ENCODE results near the gene TRAPPC12.
"Not testable (repeated sequence)": the region's sequence is repeated elsewhere in the genome, so short reads cannot be mapped to it uniquely, and the experiment has no call there.

The TRAPPC12 gene

GRCh38 chr2:3483227-3483985, 103.9 kb downstream of the TRAPPC12 start:
- DNase-seq (ENCODE audit: extremely low read depth in 1 of 2, low read depth in 1 of 2), result no peak

DNA sequence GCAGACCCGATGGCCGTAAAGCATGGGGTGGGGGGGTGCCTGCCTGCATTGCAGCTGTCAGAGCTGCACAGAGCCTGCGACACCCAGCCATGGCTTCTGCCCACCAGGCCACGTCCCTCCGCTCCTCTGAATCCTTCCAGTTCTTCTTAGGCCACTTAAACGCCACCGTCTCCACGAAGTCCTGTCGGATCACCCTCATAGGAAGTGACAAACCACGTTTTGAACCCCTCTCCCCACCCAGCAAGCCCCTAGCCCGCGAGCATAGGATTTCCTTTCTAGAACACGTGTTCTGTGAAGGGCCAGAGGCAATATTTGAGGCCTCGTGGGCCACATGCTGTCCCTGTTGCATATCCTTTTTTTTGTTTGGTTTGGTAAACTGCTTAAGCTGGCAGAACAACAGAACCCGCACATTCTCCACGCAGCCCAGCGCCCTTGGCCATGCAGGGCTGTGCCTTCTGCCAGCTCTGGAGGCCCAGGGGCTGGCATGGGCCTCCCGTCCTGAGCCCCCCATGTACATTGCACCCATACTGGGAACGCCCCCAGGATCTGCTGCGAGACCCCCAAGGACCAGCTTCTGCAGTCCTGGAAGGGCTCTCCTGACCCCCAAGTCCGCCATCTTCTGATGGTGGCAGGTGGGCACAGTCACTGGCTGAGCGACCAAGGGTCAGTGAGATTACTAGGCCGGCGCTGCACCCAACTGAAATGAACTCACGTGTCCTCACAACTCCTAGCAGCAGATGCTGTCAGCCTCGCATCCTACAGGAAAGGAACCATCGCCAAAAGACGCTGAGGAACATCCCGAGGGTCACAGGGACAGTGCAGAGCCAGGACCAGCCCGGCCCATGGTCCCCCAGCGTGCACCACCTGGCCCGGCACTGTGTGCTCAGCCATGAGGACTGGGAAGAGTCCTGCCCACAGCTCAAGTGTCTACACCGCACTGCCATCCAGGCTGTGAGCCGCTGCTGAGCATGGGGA, 104.8 kb downstream of the TRAPPC12 start:
- no peak for DNase-seq (ENCODE audit: extremely low read depth in 1 of 2, low read depth in 1 of 2)

DNA sequence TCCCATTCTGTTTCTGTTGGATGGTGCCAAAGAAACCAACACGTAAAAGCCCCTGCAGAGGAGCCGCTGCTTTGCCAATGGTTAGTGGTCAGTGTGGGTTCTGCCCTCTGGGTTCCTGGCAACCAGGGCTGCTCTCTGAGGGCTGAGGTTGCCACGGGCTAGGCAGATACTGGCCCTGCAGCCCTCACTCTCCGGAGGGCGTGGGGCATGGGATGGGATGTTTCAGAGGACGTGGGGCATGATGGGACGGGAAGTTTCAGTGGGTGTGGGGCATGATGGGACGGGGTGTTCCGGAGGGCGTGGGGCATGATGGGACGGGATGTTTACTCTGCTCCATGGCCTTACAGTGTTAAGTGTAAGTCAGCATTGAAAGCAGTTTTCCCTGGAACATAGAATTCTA, 105.7 kb downstream of the TRAPPC12 start:
- no peak for DNase-seq (ENCODE audit: extremely low read depth in 1 of 2, low read depth in 1 of 2)

- DNase-seq (ENCODE audit: extremely low read depth in 1 of 2, low read depth in 1 of 2), result no peak
Observed at GRCh38 chr2:3486047-3487027, 106.8 kb downstream of the TRAPPC12 start.

GRCh38 chr2:3487028-3487425, 107.5 kb downstream of the TRAPPC12 start:
- no peak for DNase-seq (ENCODE audit: extremely low read depth in 1 of 2, low read depth in 1 of 2)

DNA sequence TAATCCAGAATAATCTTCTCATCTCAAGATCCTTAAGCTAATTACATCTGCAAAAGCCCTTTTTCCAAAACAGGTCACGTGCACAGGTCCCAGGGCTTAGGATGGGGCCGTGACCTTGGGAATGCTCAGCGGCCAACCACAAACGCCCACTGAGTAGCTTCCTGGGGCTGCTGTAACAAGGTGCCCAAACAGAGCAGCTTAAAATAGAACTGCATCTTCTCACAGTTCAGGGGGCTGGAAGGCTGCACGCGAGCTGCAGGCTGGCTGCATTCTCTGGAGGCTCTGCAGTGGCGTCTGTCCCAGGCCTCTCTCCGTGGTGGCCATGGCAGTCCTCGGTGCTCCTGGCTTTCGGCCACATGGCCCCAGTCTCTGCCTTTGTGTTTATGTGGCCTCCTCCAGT, 107.9 kb downstream of the TRAPPC12 start:
- no peak for DNase-seq (ENCODE audit: extremely low read depth in 1 of 2, low read depth in 1 of 2)

GRCh38 chr2:3488061-3488531, 108.6 kb downstream of the TRAPPC12 start:
- DNase-seq (ENCODE audit: extremely low read depth in 1 of 2, low read depth in 1 of 2), result no peak

DNA sequence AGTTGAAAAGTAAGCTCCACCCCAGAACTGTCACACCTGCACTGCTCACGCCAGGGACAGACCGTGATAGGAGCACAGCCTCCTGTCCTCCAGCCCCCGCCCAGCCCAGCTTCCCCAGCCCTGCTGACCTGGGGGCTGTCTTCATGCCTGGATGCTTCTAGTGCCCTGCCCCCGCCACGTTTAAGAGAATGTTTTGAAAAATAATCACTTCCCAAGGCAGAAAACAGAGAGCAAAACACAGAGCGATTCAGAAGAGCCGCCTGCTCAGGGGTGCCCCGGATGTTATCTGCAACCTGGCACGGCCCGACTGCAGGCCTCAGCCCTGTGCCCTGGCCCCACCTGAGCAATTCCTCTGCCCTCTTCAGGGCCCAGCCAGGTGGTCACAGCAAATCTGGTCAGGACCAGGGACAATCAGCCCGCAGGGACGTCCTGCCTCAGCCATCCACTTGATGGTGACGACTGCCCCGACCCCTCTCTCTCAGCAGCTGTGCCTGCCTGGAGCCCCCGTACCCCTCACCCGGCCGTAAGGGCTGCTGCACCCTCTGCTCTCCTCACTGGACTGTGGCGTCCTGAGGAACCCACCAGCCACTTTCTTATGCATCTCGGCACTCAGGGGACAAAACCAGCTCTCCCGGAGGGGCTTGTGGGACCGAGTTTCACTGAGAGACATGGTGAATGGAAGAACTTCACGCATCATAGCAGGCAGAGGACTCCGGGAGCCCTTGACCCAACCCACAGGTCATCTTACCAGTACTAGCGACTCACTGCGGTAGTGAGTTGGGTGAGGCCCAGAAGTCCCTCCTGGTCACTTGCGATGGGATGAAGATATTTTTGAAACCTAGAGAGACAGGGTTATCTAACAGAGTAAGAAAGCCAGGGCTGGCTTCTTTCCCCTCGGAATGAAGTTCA, 109.6 kb downstream of the TRAPPC12 start:
- DNase-seq (ENCODE audit: extremely low read depth in 1 of 2, low read depth in 1 of 2), result no peak

DNA sequence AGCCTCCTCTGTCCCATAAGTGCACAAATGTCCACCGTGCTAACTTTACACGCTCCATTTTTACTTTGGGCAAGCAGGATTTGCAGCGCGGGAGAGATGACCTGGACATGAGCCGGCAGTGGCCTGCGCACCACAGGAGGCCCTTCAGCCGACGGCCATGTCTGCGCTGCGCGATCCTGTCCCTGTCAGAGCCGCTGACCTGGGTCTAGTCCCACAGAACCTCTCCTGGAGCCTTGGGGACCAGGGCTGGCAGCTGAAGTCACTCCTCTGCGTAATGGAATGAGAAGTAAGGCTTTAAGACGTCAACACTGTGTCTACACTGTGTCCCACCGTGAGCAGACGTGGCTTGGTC, 110.2 kb downstream of the TRAPPC12 start:
- no peak for DNase-seq (ENCODE audit: extremely low read depth in 1 of 2, low read depth in 1 of 2)

DNA sequence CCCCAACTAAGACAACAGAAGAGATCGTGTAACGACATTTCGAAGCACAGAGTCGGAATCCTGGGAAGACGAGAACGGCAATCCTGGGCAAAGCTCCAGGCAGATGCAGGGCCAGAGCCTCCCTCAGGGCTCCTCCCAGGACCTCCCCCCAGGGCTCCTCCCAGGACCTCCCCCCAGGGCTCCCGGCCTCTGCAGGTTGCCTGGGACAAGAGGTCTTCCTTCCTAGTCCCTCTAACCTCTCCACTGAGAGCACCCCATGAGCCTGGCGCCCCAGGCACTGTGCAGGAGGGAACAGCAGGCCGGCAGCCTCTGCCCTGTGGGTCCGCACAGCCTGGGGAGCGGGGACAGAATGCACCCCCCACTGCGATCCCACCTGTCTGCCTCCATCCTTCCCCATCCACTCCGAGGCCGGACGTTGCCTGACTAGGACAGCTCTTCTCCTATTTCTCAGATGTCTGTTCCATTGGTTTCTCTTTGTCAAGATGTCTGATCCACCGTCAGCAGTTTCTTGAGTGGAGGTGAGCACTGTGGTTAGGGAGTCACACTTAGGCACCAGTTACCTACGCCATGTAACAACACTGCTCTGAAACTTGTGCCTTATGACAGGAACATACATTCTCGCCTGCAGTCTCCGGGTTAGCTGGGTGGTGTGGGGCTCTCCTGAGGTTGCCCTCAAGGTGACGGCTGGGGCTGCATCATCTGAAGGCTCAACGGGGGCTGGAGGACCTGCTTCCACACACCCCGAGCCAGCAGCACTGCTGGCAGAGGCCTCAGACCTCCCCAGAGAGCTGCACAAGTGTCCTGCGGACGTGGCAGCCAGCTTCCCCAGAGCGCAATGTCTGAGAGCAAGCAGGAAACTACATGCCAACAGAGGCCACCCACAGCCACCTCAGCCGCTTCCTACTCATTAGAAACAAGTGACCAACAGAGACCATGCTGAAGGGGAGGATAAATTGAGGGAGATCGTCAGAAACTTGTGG, 111.0 kb downstream of the TRAPPC12 start:
- DNase-seq (ENCODE audit: extremely low read depth in 1 of 2, low read depth in 1 of 2), result no peak

GRCh38 chr2:3491306-3491705, 111.8 kb downstream of the TRAPPC12 start:
- no peak for DNase-seq (ENCODE audit: extremely low read depth in 1 of 2, low read depth in 1 of 2)

DNA sequence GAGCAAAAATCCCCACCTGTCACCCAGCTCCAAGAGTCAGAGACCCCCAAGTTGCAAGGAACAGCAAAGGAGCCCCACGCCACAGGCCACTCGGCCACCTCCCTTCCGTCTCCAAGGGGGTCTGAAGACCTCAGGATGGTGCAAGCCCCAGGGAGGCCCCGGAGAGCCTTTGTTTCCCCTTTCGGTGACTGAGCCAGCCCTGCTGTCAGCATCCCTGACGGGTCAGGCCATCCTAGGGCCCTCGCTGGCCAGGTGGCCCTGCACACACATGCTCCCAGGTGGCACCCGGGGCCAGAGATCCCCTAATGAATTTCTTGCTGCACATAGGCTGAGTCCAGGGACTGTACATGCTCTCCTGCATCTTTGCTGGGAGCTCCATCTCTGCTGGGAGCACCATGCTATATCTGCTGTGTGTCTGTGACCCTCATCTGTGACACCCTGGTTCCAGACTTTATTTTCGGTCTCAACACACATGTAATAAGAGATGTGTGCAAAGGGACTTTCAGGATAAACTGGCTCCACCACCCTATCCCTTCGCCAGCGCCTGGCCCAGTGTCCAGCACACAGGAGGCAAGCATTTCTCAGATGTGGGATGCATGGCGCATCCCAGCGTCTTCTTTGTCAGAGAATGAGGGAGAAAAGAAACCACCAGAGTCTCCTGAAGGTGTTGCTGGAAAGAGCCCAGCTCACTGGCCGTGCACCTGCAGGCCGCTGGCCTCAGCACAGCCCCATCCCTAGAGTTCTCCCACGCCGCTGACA, 112.4 kb downstream of the TRAPPC12 start:
- DNase-seq (ENCODE audit: extremely low read depth in 1 of 2, low read depth in 1 of 2), result no peak

DNA sequence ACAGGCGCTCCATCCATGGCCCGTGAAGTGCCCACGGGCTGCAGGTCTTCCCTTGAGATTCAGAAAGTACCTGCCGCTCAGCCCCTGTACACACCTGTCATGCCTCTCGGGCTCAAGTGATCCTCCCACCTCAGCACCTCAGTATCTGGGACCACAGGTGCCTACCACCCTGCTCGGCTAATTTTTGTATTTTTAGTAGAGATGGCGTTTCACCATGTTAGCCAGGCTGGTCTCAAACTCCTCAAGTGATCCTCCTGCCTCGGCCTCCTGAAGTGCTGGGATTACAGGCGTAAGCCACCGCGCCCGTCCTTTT, 112.9 kb downstream of the TRAPPC12 start:
- not testable (repeated sequence) for DNase-seq (ENCODE audit: extremely low read depth in 1 of 2, low read depth in 1 of 2)

GRCh38 chr2:3492951-3493614, 113.6 kb downstream of the TRAPPC12 start:
- no peak for DNase-seq (ENCODE audit: extremely low read depth in 1 of 2, low read depth in 1 of 2)

DNA sequence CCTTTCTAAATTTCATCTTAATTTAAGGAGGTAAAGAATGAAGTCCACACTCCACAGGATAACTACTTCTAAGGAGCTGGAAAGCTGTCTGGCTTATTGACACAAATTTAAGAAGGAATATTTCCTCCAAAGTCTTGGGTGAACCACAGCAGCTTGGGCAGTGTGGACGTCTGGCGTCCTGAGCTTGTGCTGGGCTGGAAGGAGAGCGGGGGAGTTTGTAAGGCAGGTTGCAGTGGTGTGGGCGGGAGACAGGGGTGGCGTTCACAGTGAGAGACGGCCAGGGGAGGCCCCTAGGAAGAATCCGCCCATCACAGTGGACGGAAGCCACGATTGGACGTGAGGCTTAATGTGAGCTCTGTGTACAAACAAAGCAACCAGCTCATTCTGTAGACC, 114.1 kb downstream of the TRAPPC12 start:
- no peak for DNase-seq (ENCODE audit: extremely low read depth in 1 of 2, low read depth in 1 of 2)

- DNase-seq (ENCODE audit: extremely low read depth in 1 of 2, low read depth in 1 of 2), result no peak
Observed at GRCh38 chr2:3494984-3495666, 115.6 kb downstream of the TRAPPC12 start.

GRCh38 chr2:3496708-3497080, 117.2 kb downstream of the TRAPPC12 start:
- not testable (repeated sequence) for DNase-seq (ENCODE audit: extremely low read depth in 1 of 2, low read depth in 1 of 2)
